Bronchus fibroblast of lung (primary cell): ENCODE data around the gene JADE1. TPM values are rescaled to one million over a fixed set of nuclear protein-coding genes. Genes with fewer than 3 reads are reported as not detected.

Experiments used
- total RNA-seq: library from RNA; depleted of rRNA; stranded (reverse); fragments of >200 nt; gene quantifications from 2 replicates; pipeline ENCODE4 v1.2.3, GENCODE V29; 2015

Gene JADE1
- 19.6 and 20.7 TPM in 2 replicates for total RNA-seq

GRCh38 chr4:128809477-128810330 lies at the start of gene JADE1:
JADE1 (plus strand) TSS chr4:128809700; CDS start chr4:128831759, 22,059 bp downstream.

